H9 (cell line): ENCODE results near the gene KRTAP1-4. TPM values are rescaled to one million over a fixed set of nuclear protein-coding genes. Genes with fewer than 3 reads are reported as not detected.
A peak's percentile ranks its signal among the peaks of the same experiment; 100 is the strongest.
"Not testable (repeated sequence)": the region's sequence is repeated elsewhere in the genome, so short reads cannot be mapped to it uniquely, and the experiment has no call there.

Source experiments
- DNase-seq: peaks from one replicate; pipeline ENCODE4 v3.0.0-alpha.2; 2017
- H2AFZ ChIP-seq: one replicate; pipeline ENCODE4 v1.6.1; 2013; ENCODE audit warnings: mild to moderate bottlenecking, low read length, control low read depth, moderate library complexity
- H2AK5ac ChIP-seq: 2 replicates; pipeline ENCODE4 v1.6.1; 2013; ENCODE audit warnings: low read length, control low read depth, mixed read lengths; ENCODE audit not compliant: insufficient read length
- H2BK120ac ChIP-seq: one replicate; pipeline ENCODE4 v1.6.1; 2013; ENCODE audit warnings: low read depth, mild to moderate bottlenecking, low read length, control low read depth, inconsistent platforms; ENCODE audit not compliant: poor library complexity, severe bottlenecking
- H2BK12ac ChIP-seq: 2 replicates; pipeline ENCODE4 v1.6.1; 2013; ENCODE audit warnings: low read length, control low read depth, mixed read lengths, low read depth; ENCODE audit not compliant: insufficient read length
- H2BK15ac ChIP-seq: 2 replicates; pipeline ENCODE4 v1.6.1; 2013; ENCODE audit warnings: low read depth, low read length, control low read depth
- H2BK20ac ChIP-seq: one replicate; pipeline ENCODE4 v1.6.1; 2013; ENCODE audit warnings: low read depth, mild to moderate bottlenecking, low read length, control low read depth, inconsistent platforms; ENCODE audit not compliant: poor library complexity, severe bottlenecking
- H2BK5ac ChIP-seq: 2 replicates; pipeline ENCODE4 v1.6.1; 2013; ENCODE audit warnings: low read length, control low read depth, mixed read lengths; ENCODE audit not compliant: insufficient read length
- H3K14ac ChIP-seq: 2 replicates; pipeline ENCODE4 v1.6.1; 2013; ENCODE audit warnings: low read length, control low read depth; ENCODE audit not compliant: insufficient read depth
- H3K18ac ChIP-seq: 2 replicates; pipeline ENCODE4 v1.6.1; 2013; ENCODE audit warnings: low read depth, mild to moderate bottlenecking, mixed read lengths, low read length, control low read depth; ENCODE audit not compliant: insufficient read length
- H3K23ac ChIP-seq: 2 replicates; pipeline ENCODE4 v1.6.1; 2013; ENCODE audit warnings: low read length, control low read depth, mixed read lengths, low read depth; ENCODE audit not compliant: insufficient read length
- H3K23me2 ChIP-seq: 2 replicates; pipeline ENCODE4 v1.6.1; 2013; ENCODE audit warnings: low read depth, mild to moderate bottlenecking, mixed read lengths, low read length, control low read depth; ENCODE audit not compliant: insufficient read length, poor library complexity, severe bottlenecking
- H3K27ac ChIP-seq: 2 replicates; pipeline ENCODE4 v1.5.1; 2013; ENCODE audit warnings: low read length, control low read depth, mixed read lengths, low read depth; ENCODE audit not compliant: insufficient read length
- H3K27me3 ChIP-seq: 2 replicates; pipeline ENCODE4 v1.6.1; 2013; ENCODE audit warnings: low read length, control low read depth, inconsistent platforms; ENCODE audit not compliant: insufficient read depth
- H3K4ac ChIP-seq: 2 replicates; pipeline ENCODE4 v1.6.1; 2013; ENCODE audit warnings: low read depth, mild to moderate bottlenecking, control low read depth, inconsistent platforms, low read length, moderate library complexity
- H3K4me1 ChIP-seq: 2 replicates; pipeline ENCODE4 v1.6.1; 2013; ENCODE audit warnings: low read length, control low read depth, inconsistent platforms; ENCODE audit not compliant: insufficient read depth
- H3K4me2 ChIP-seq: 2 replicates; pipeline ENCODE4 v1.6.1; 2013; ENCODE audit warnings: low read length, control low read depth, mixed read lengths; ENCODE audit not compliant: insufficient read length, insufficient read depth
- H3K56ac ChIP-seq: 2 replicates; pipeline ENCODE4 v1.6.1; 2013; ENCODE audit warnings: low read depth, mild to moderate bottlenecking, mixed read lengths, low read length, control low read depth; ENCODE audit not compliant: insufficient read length
- H3K79me1 ChIP-seq: 2 replicates; pipeline ENCODE4 v1.6.1; 2013; ENCODE audit warnings: low read depth, mild to moderate bottlenecking, moderate library complexity, low read length, control low read depth, inconsistent platforms; ENCODE audit not compliant: insufficient read depth, poor library complexity, severe bottlenecking
- H3K79me2 ChIP-seq: 2 replicates; pipeline ENCODE4 v1.6.1; 2013; ENCODE audit warnings: low read length, control low read depth, inconsistent platforms; ENCODE audit not compliant: insufficient read depth
- H3K9ac ChIP-seq: 2 replicates; pipeline ENCODE4 v1.6.1; 2013; ENCODE audit warnings: low read length, control low read depth, mixed read lengths; ENCODE audit not compliant: insufficient read length; ENCODE audit errors: extremely low read depth
- H3K9me3 ChIP-seq: one replicate; pipeline ENCODE4 v1.6.1; 2013; ENCODE audit warnings: low read depth, low read length, inconsistent platforms; ENCODE audit not compliant: control insufficient read depth
- H3T11ph ChIP-seq: one replicate; pipeline ENCODE4 v1.6.1; 2013; ENCODE audit warnings: mild to moderate bottlenecking, low read length, control low read depth, inconsistent platforms
- H4K20me1 ChIP-seq: one replicate; pipeline ENCODE4 v1.6.1; 2013; ENCODE audit not compliant: control insufficient read depth, insufficient read length, insufficient read depth
- H4K5ac ChIP-seq: 2 replicates; pipeline ENCODE4 v1.6.1; 2013; ENCODE audit warnings: low read depth, mild to moderate bottlenecking, mixed read lengths, low read length, control low read depth; ENCODE audit not compliant: insufficient read length
- H4K8ac ChIP-seq: replicated peaks from 2 replicates; pipeline ENCODE4 v1.6.1; 2013; ENCODE audit warnings: low read length, control low read depth, mixed read lengths, low read depth; ENCODE audit not compliant: insufficient read length
- H4K91ac ChIP-seq: 2 replicates; pipeline ENCODE4 v1.6.1; 2013; ENCODE audit warnings: low read depth, mild to moderate bottlenecking, moderate library complexity, mixed read lengths, low read length, control low read depth; ENCODE audit not compliant: insufficient read length
- H3K27ac Mint-ChIP-seq, 3 experiments: 2 replicates in 2 of 3; 3 replicates in 1 of 3; pipeline ENCODE4 v1.8.0; 2020 to 2021; ENCODE audit warnings: mixed read lengths in 3 of 3, mild to moderate bottlenecking in 1 of 3, moderate library complexity in 1 of 3
- H3K27me3 Mint-ChIP-seq: 2 replicates; pipeline ENCODE4 v1.8.0; 2021; ENCODE audit warnings: low read depth, mild to moderate bottlenecking, moderate library complexity, mixed read lengths
- H3K36me3 Mint-ChIP-seq, 3 experiments: 2 replicates in 2 of 3; 3 replicates in 1 of 3; pipeline ENCODE4 v1.8.0; 2020 to 2021; ENCODE audit warnings: low read depth in 3 of 3, mixed read lengths in 3 of 3; ENCODE audit not compliant: insufficient read depth in 1 of 3
- H3K4me1 Mint-ChIP-seq, 2 experiments: 2 replicates each; pipeline ENCODE4 v1.8.0; 2020; ENCODE audit warnings: mixed read lengths in 2 of 2
- H3K4me3 Mint-ChIP-seq, 2 experiments: 2 replicates in 1 of 2; 3 replicates in 1 of 2; pipeline ENCODE4 v1.8.0; 2020 to 2021; ENCODE audit warnings: mild to moderate bottlenecking in 2 of 2, mixed read lengths in 2 of 2, moderate library complexity in 1 of 2
- H3K9me3 Mint-ChIP-seq, 2 experiments: 2 replicates in 1 of 2; 3 replicates in 1 of 2; pipeline ENCODE4 v1.8.0; 2020; ENCODE audit warnings: mild to moderate bottlenecking in 2 of 2, mixed read lengths in 2 of 2, moderate library complexity in 1 of 2
- CTCF ChIP-seq: fragments of 200-600 bp; sonication (generic); conservative IDR thresholded peaks from 3 replicates; pipeline ENCODE4 v1.8.0; 2021; ENCODE audit warnings: antibody characterized with exemption, mild to moderate bottlenecking
- WGBS: extraction: QIAGEN DNeasy Blood & Tissue Kit; methylation state at CpG from one replicate; pipeline ENCODE4 v1.1.7; 2013; ENCODE audit warnings: missing lambda C conversion rate, low lambda C conversion rate, mixed read lengths; ENCODE audit not compliant: insufficient read length; ENCODE audit errors: extremely low coverage; 5-methylcytosine and 5-hydroxymethylcytosine counted together
- total RNA-seq: library from RNA; stranded (reverse); gene quantifications from 2 replicates; pipeline ENCODE4 v1.2.1, GENCODE V29; 2021

KRTAP1-4 gene
- total RNA-seq, 1 experiment from 2014 or later = not detected

DNA sequence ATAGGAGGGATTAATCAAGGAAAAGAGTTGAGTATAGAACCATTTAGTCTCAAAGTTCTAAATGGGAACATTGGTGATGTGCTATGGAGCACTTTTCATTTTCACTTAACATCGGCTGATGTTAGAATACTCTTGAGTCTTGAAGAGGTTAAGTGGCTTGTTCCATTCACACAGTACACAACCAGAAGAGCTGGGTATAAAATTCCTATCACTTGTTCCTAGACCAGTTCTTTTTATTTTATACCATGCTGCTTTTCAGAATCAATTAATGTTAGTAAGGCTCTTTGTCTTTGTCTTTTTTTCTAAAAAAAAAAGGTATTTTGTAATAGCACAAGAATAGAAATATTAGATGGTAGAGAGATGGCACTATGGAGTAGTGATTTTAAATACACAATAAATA, 13.0 kb upstream of the KRTAP1-4 start:
- Histone ChIP-seq H3K23me2 (no peaks in the 10 kb centered on the region), H3T11ph (no peak overlapping the region), H3K9me3 (no peaks in the 10 kb centered on the region), H3K4me1 (no peaks in the 10 kb centered on the region; the same call in 1 of the 2 replicates), H3K27ac (no peak overlapping the region), H2BK12ac (no peak overlapping the region), H4K20me1 (no peaks in the 10 kb centered on the region), H3K18ac (no peak overlapping the region), H2BK5ac (no peak overlapping the region), H2BK15ac (no peak overlapping the region), H2BK20ac (no peak overlapping the region), H4K5ac (no peak overlapping the region), H3K9ac (no peak overlapping the region), H3K79me1 (no peaks in the 10 kb centered on the region), H4K8ac (no peak overlapping the region), H3K4ac (no peak overlapping the region), H2AK5ac (no peak overlapping the region), H3K14ac (no peak overlapping the region), H2BK120ac (no peak overlapping the region), H2AFZ (no peak overlapping the region), H3K23ac (no peak overlapping the region), H4K91ac (no peak overlapping the region), H3K4me2 (no peak overlapping the region), H3K79me2 (no peaks in the 10 kb centered on the region), H3K27me3 (no peaks in the 10 kb centered on the region), H3K56ac (no peak overlapping the region)
- no peak for TF ChIP-seq CTCF
- Mint-ChIP-seq H3K27me3 (no peaks in the 10 kb centered on the region), H3K4me3 (no peak overlapping the region), H3K4me1 (peaks cover 23 to 26% of the 10 kb centered on the region in 2 experiments), H3K27ac (no peak overlapping the region), H3K9me3 (no peaks in the 10 kb centered on the region; a peak in 2 of 5 replicates), H3K36me3 (no peaks in the 10 kb centered on the region; a peak in 1 of 7 replicates)
- no CpG with 5 or more reads among the region's 1 CpG for WGBS
- DNase-seq = no peak

GRCh38 chr17:41040783-41041571, 11.0 kb upstream of the KRTAP1-4 start, which contains the start of gene KRTAP1-1:
Gene KRTAP1-1, minus strand, starts transcription at chr17:41041450. Its CDS starts 53 bp downstream, at chr17:41041397.
- H3K79me1 ChIP-seq, H4K91ac ChIP-seq, H3K9me3 ChIP-seq, H2AFZ ChIP-seq, H3K18ac ChIP-seq, H3T11ph ChIP-seq, H2BK12ac ChIP-seq, H4K5ac ChIP-seq, H3K4me3 Mint-ChIP-seq, H4K20me1 ChIP-seq, H3K27me3 Mint-ChIP-seq, H2BK15ac ChIP-seq, H3K27ac ChIP-seq, H2BK20ac ChIP-seq, H3K4me1 ChIP-seq, H2BK120ac ChIP-seq, H3K23me2 ChIP-seq, H3K27ac Mint-ChIP-seq, H2AK5ac ChIP-seq, H3K9ac ChIP-seq, H3K56ac ChIP-seq, H3K23ac ChIP-seq, H3K4ac ChIP-seq, H3K9me3 Mint-ChIP-seq, H3K36me3 Mint-ChIP-seq, H4K8ac ChIP-seq, H3K4me2 ChIP-seq, H2BK5ac ChIP-seq, H3K27me3 ChIP-seq, H3K79me2 ChIP-seq, DNase-seq: not testable (repeated sequence)
- peaks cover 33 to 34% of the 10 kb centered on the region in 2 experiments for H3K4me1 Mint-ChIP-seq
- 0 out of 2 replicates have a peak within 1 kb of the TSS, but pooled peaks have one; percentile 71 for H3K14ac ChIP-seq
- no CpG with 5 or more reads among the region's 14 CpGs for WGBS
